H9 (cell line): ENCODE measurements around the gene MAPKAPK2. TPM values are rescaled to one million over a fixed set of nuclear protein-coding genes. Genes with fewer than 3 reads are reported as not detected.

Source experiments
- DNase-seq: peaks from one replicate; pipeline ENCODE4 v3.0.0-alpha.2; 2017
- H2AFZ ChIP-seq: one replicate; pipeline ENCODE4 v1.6.1; 2013; ENCODE audit warnings: mild to moderate bottlenecking, low read length, control low read depth, moderate library complexity
- H2AK5ac ChIP-seq: 2 replicates; pipeline ENCODE4 v1.6.1; 2013; ENCODE audit warnings: low read length, control low read depth, mixed read lengths; ENCODE audit not compliant: insufficient read length
- H2BK120ac ChIP-seq: one replicate; pipeline ENCODE4 v1.6.1; 2013; ENCODE audit warnings: low read depth, mild to moderate bottlenecking, low read length, control low read depth, inconsistent platforms; ENCODE audit not compliant: poor library complexity, severe bottlenecking
- H2BK12ac ChIP-seq: 2 replicates; pipeline ENCODE4 v1.6.1; 2013; ENCODE audit warnings: low read length, control low read depth, mixed read lengths, low read depth; ENCODE audit not compliant: insufficient read length
- H2BK15ac ChIP-seq: 2 replicates; pipeline ENCODE4 v1.6.1; 2013; ENCODE audit warnings: low read depth, low read length, control low read depth
- H2BK20ac ChIP-seq: one replicate; pipeline ENCODE4 v1.6.1; 2013; ENCODE audit warnings: low read depth, mild to moderate bottlenecking, low read length, control low read depth, inconsistent platforms; ENCODE audit not compliant: poor library complexity, severe bottlenecking
- H2BK5ac ChIP-seq: 2 replicates; pipeline ENCODE4 v1.6.1; 2013; ENCODE audit warnings: low read length, control low read depth, mixed read lengths; ENCODE audit not compliant: insufficient read length
- H3K14ac ChIP-seq: 2 replicates; pipeline ENCODE4 v1.6.1; 2013; ENCODE audit warnings: low read length, control low read depth; ENCODE audit not compliant: insufficient read depth
- H3K18ac ChIP-seq: 2 replicates; pipeline ENCODE4 v1.6.1; 2013; ENCODE audit warnings: low read depth, mild to moderate bottlenecking, mixed read lengths, low read length, control low read depth; ENCODE audit not compliant: insufficient read length
- H3K23ac ChIP-seq: 2 replicates; pipeline ENCODE4 v1.6.1; 2013; ENCODE audit warnings: low read length, control low read depth, mixed read lengths, low read depth; ENCODE audit not compliant: insufficient read length
- H3K23me2 ChIP-seq: 2 replicates; pipeline ENCODE4 v1.6.1; 2013; ENCODE audit warnings: low read depth, mild to moderate bottlenecking, mixed read lengths, low read length, control low read depth; ENCODE audit not compliant: insufficient read length, poor library complexity, severe bottlenecking
- H3K27ac ChIP-seq: 2 replicates; pipeline ENCODE4 v1.5.1; 2013; ENCODE audit warnings: low read length, control low read depth, mixed read lengths, low read depth; ENCODE audit not compliant: insufficient read length
- H3K27me3 ChIP-seq: 2 replicates; pipeline ENCODE4 v1.6.1; 2013; ENCODE audit warnings: low read length, control low read depth, inconsistent platforms; ENCODE audit not compliant: insufficient read depth
- H3K4ac ChIP-seq: 2 replicates; pipeline ENCODE4 v1.6.1; 2013; ENCODE audit warnings: low read depth, mild to moderate bottlenecking, control low read depth, inconsistent platforms, low read length, moderate library complexity
- H3K4me1 ChIP-seq: 2 replicates; pipeline ENCODE4 v1.6.1; 2013; ENCODE audit warnings: low read length, control low read depth, inconsistent platforms; ENCODE audit not compliant: insufficient read depth
- H3K4me2 ChIP-seq: 2 replicates; pipeline ENCODE4 v1.6.1; 2013; ENCODE audit warnings: low read length, control low read depth, mixed read lengths; ENCODE audit not compliant: insufficient read length, insufficient read depth
- H3K56ac ChIP-seq: 2 replicates; pipeline ENCODE4 v1.6.1; 2013; ENCODE audit warnings: low read depth, mild to moderate bottlenecking, mixed read lengths, low read length, control low read depth; ENCODE audit not compliant: insufficient read length
- H3K79me1 ChIP-seq: 2 replicates; pipeline ENCODE4 v1.6.1; 2013; ENCODE audit warnings: low read depth, mild to moderate bottlenecking, moderate library complexity, low read length, control low read depth, inconsistent platforms; ENCODE audit not compliant: insufficient read depth, poor library complexity, severe bottlenecking
- H3K79me2 ChIP-seq: 2 replicates; pipeline ENCODE4 v1.6.1; 2013; ENCODE audit warnings: low read length, control low read depth, inconsistent platforms; ENCODE audit not compliant: insufficient read depth
- H3K9ac ChIP-seq: 2 replicates; pipeline ENCODE4 v1.6.1; 2013; ENCODE audit warnings: low read length, control low read depth, mixed read lengths; ENCODE audit not compliant: insufficient read length; ENCODE audit errors: extremely low read depth
- H3K9me3 ChIP-seq: one replicate; pipeline ENCODE4 v1.6.1; 2013; ENCODE audit warnings: low read depth, low read length, inconsistent platforms; ENCODE audit not compliant: control insufficient read depth
- H3T11ph ChIP-seq: one replicate; pipeline ENCODE4 v1.6.1; 2013; ENCODE audit warnings: mild to moderate bottlenecking, low read length, control low read depth, inconsistent platforms
- H4K20me1 ChIP-seq: one replicate; pipeline ENCODE4 v1.6.1; 2013; ENCODE audit not compliant: control insufficient read depth, insufficient read length, insufficient read depth
- H4K5ac ChIP-seq: 2 replicates; pipeline ENCODE4 v1.6.1; 2013; ENCODE audit warnings: low read depth, mild to moderate bottlenecking, mixed read lengths, low read length, control low read depth; ENCODE audit not compliant: insufficient read length
- H4K8ac ChIP-seq: replicated peaks from 2 replicates; pipeline ENCODE4 v1.6.1; 2013; ENCODE audit warnings: low read length, control low read depth, mixed read lengths, low read depth; ENCODE audit not compliant: insufficient read length
- H4K91ac ChIP-seq: 2 replicates; pipeline ENCODE4 v1.6.1; 2013; ENCODE audit warnings: low read depth, mild to moderate bottlenecking, moderate library complexity, mixed read lengths, low read length, control low read depth; ENCODE audit not compliant: insufficient read length
- H3K27ac Mint-ChIP-seq, 3 experiments: 2 replicates in 2 of 3; 3 replicates in 1 of 3; pipeline ENCODE4 v1.8.0; 2020 to 2021; ENCODE audit warnings: mixed read lengths in 3 of 3, mild to moderate bottlenecking in 1 of 3, moderate library complexity in 1 of 3
- H3K27me3 Mint-ChIP-seq: 2 replicates; pipeline ENCODE4 v1.8.0; 2021; ENCODE audit warnings: low read depth, mild to moderate bottlenecking, moderate library complexity, mixed read lengths
- H3K36me3 Mint-ChIP-seq, 3 experiments: 2 replicates in 2 of 3; 3 replicates in 1 of 3; pipeline ENCODE4 v1.8.0; 2020 to 2021; ENCODE audit warnings: low read depth in 3 of 3, mixed read lengths in 3 of 3; ENCODE audit not compliant: insufficient read depth in 1 of 3
- H3K4me1 Mint-ChIP-seq, 2 experiments: 2 replicates each; pipeline ENCODE4 v1.8.0; 2020; ENCODE audit warnings: mixed read lengths in 2 of 2
- H3K4me3 Mint-ChIP-seq, 2 experiments: 2 replicates in 1 of 2; 3 replicates in 1 of 2; pipeline ENCODE4 v1.8.0; 2020 to 2021; ENCODE audit warnings: mild to moderate bottlenecking in 2 of 2, mixed read lengths in 2 of 2, moderate library complexity in 1 of 2
- H3K9me3 Mint-ChIP-seq, 2 experiments: 2 replicates in 1 of 2; 3 replicates in 1 of 2; pipeline ENCODE4 v1.8.0; 2020; ENCODE audit warnings: mild to moderate bottlenecking in 2 of 2, mixed read lengths in 2 of 2, moderate library complexity in 1 of 2
- WGBS: extraction: QIAGEN DNeasy Blood & Tissue Kit; methylation state at CpG from one replicate; pipeline ENCODE4 v1.1.7; 2013; ENCODE audit warnings: missing lambda C conversion rate, low lambda C conversion rate, mixed read lengths; ENCODE audit not compliant: insufficient read length; ENCODE audit errors: extremely low coverage; 5-methylcytosine and 5-hydroxymethylcytosine counted together
- total RNA-seq: library from RNA; stranded (reverse); gene quantifications from 2 replicates; pipeline ENCODE4 v1.2.1, GENCODE V29; 2021
- TF ChIP-seq, protein P1 (sequence below): fragments of 200-600 bp; sonication (generic); conservative IDR thresholded peaks from 3 replicates; pipeline ENCODE4 v1.8.0; 2021; ENCODE audit warnings: antibody characterized with exemption, mild to moderate bottlenecking

MAPKAPK2 gene
- total RNA-seq, 1 experiment from 2014 or later, result 50.1 TPM

- Mint-ChIP-seq H3K4me1 (peaks cover 69 to 72% of the 10 kb centered on the region in 2 experiments), H3K4me3 (no peak overlapping the region)
- WGBS, result no CpG with 5 or more reads among the region's 8 CpGs
Measured at GRCh38 chr1:206691604-206692003, 6.9 kb downstream of the MAPKAPK2 start.

More at GRCh38 chr1:206691604-206692003, 6.9 kb downstream of the MAPKAPK2 start:
- peaks cover 18% of the 10 kb centered on the region for H3K27me3 Mint-ChIP-seq
- H2AFZ ChIP-seq, result no peak overlapping the region
- H4K20me1 ChIP-seq, result no peaks in the 10 kb centered on the region
- H4K91ac ChIP-seq, result no peak overlapping the region
- TF ChIP-seq, protein P1, sequence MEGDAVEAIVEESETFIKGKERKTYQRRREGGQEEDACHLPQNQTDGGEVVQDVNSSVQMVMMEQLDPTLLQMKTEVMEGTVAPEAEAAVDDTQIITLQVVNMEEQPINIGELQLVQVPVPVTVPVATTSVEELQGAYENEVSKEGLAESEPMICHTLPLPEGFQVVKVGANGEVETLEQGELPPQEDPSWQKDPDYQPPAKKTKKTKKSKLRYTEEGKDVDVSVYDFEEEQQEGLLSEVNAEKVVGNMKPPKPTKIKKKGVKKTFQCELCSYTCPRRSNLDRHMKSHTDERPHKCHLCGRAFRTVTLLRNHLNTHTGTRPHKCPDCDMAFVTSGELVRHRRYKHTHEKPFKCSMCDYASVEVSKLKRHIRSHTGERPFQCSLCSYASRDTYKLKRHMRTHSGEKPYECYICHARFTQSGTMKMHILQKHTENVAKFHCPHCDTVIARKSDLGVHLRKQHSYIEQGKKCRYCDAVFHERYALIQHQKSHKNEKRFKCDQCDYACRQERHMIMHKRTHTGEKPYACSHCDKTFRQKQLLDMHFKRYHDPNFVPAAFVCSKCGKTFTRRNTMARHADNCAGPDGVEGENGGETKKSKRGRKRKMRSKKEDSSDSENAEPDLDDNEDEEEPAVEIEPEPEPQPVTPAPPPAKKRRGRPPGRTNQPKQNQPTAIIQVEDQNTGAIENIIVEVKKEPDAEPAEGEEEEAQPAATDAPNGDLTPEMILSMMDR, result no peak
- no peak overlapping the region for H3K27ac Mint-ChIP-seq
- H3K9me3 ChIP-seq, result no peaks in the 10 kb centered on the region
- no peak overlapping the region for H3K27ac ChIP-seq
- H2BK20ac ChIP-seq, result no peak overlapping the region
- no peak overlapping the region for H3K4ac ChIP-seq
- peaks cover 4% of the 10 kb centered on the region; the same call in 1 of the 2 replicates for H3K27me3 ChIP-seq
- H3K23me2 ChIP-seq, result no peaks in the 10 kb centered on the region
- peaks cover 4 to 11% (median 7%) of the 10 kb centered on the region in 3 experiments; a peak in 4 of 7 replicates for H3K36me3 Mint-ChIP-seq
- no peak overlapping the region for H3K18ac ChIP-seq
- peaks cover 9% of the 10 kb centered on the region for H3K79me1 ChIP-seq
- no peak overlapping the region for H3T11ph ChIP-seq
- no peak overlapping the region for H2BK15ac ChIP-seq
- no peak overlapping the region for H3K9ac ChIP-seq
- no peak overlapping the region for H3K23ac ChIP-seq
- H2AK5ac ChIP-seq, result no peak overlapping the region
- no peak overlapping the region for H2BK12ac ChIP-seq
- no peak for DNase-seq
- no peak overlapping the region for H4K8ac ChIP-seq
- H3K79me2 ChIP-seq, result peaks cover 8% of the 10 kb centered on the region; the same call in 1 of the 2 replicates
- peaks cover 21% of the 10 kb centered on the region; the same call in 1 of the 2 replicates for H3K4me1 ChIP-seq
- H4K5ac ChIP-seq, result no peak overlapping the region
- no peak overlapping the region for H2BK120ac ChIP-seq
- no peak overlapping the region for H3K14ac ChIP-seq
- no peak overlapping the region for H3K56ac ChIP-seq
- no peak overlapping the region for H2BK5ac ChIP-seq
- no peaks in the 10 kb centered on the region for H3K9me3 Mint-ChIP-seq
- H3K4me2 ChIP-seq, result no peak overlapping the region
